HL-60 (cell line): Measurements from ENCODE around the gene PHTF1.

ENCODE experiments used
- DNase-seq, 2 experiments: peaks; one replicate each; pipeline ENCODE4 v3.0.0-alpha.2; 2010 to 2020; ENCODE audit warnings: low read depth in 1 of 2, low spot score in 1 of 2
- H3K27ac ChIP-seq: fragments of 250-450 bp; sonication (Bioruptor Pico); replicated peaks from 2 replicates; pipeline ENCODE4 v1.5.1; 2020; ENCODE audit warnings: mild to moderate bottlenecking, moderate library complexity
- H3K27me3 ChIP-seq: fragments of 250-450 bp; sonication (Bioruptor Pico); 2 replicates; pipeline ENCODE4 v1.5.1; 2021; ENCODE audit warnings: mild to moderate bottlenecking, moderate library complexity; ENCODE audit not compliant: insufficient read depth, poor library complexity, severe bottlenecking
- H3K4me3 ChIP-seq: replicated peaks from 2 replicates; pipeline ENCODE4 v1.5.1; 2011; ENCODE audit warnings: mild to moderate bottlenecking, control low read depth, low read length; ENCODE audit not compliant: insufficient read depth
- GABPA ChIP-seq: IDR thresholded peaks from 2 replicates; pipeline ENCODE4 v1.6.1; 2012; ENCODE audit warnings: low read depth
- POLR2AphosphoS5 ChIP-seq: IDR thresholded peaks from 2 replicates; pipeline ENCODE4 v1.6.1; 2012; ENCODE audit warnings: low read depth
- SPI1 ChIP-seq: IDR thresholded peaks from 2 replicates; pipeline ENCODE4 v1.6.1; 2012; ENCODE audit warnings: low read depth, mild to moderate bottlenecking, borderline replicate concordance
- TF ChIP-seq, protein P1 (sequence below): IDR thresholded peaks from 2 replicates; pipeline ENCODE4 v1.6.1; 2012; ENCODE audit warnings: low read depth; ENCODE audit not compliant: insufficient replicate concordance
- TF ChIP-seq, protein P2 (sequence below): IDR thresholded peaks from one replicate; pipeline ENCODE4 v1.5.1; 2011; ENCODE audit warnings: low read length, control low read depth, inconsistent platforms; ENCODE audit not compliant: insufficient read depth

PHTF1 gene

DNA sequence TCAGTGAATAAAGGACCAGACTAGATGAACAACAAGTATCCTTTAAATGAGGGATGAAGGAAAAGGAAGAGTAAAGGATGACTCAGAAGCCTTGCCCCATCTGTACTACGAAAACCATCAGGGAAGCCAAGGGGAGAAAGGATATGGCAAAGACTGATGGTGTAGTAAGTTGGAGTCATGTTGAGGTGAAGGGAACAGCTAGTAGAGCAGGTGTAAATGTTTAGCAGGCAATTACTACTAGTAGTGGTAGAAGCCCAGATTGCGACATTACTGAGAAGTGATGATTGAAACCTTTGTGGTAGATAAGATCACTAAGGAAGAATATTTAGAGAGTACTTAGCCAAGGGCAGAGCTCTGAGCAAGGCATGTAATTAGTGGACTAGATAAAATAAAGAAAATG lies 84.0 kb downstream of the PHTF1 start:
- no peak for DNase-seq
- Histone ChIP-seq H3K4me3 (no peak overlapping the region), H3K27me3 (no peaks in the 10 kb centered on the region)

DNA sequence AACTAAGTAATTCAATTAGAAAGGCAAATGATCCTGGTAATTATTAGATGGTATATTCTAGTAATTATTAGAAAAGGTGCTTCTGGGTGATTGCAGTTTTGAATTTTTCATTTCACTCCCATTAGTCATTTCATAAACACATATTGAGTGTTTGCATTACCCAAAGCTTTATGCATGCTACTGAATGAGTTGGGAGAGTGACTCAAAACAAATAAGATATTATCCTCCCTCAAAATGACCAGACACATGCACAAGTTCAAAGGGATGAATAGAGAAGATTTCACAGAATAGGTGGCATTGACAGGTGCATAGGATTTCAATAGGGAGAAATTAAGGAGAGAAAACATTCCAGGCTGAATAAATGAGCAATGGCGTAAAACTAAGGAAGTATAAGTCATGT lies 84.7 kb downstream of the PHTF1 start:
- H3K27me3 ChIP-seq = no peaks in the 10 kb centered on the region
- no peak overlapping the region for H3K27ac ChIP-seq
- no peak for DNase-seq
- no peak overlapping the region for H3K4me3 ChIP-seq
- TF ChIP-seq POLR2AphosphoS5 (no peak), GABPA (no peak), SPI1 (no peak)
- TF ChIP-seq, protein P1, sequence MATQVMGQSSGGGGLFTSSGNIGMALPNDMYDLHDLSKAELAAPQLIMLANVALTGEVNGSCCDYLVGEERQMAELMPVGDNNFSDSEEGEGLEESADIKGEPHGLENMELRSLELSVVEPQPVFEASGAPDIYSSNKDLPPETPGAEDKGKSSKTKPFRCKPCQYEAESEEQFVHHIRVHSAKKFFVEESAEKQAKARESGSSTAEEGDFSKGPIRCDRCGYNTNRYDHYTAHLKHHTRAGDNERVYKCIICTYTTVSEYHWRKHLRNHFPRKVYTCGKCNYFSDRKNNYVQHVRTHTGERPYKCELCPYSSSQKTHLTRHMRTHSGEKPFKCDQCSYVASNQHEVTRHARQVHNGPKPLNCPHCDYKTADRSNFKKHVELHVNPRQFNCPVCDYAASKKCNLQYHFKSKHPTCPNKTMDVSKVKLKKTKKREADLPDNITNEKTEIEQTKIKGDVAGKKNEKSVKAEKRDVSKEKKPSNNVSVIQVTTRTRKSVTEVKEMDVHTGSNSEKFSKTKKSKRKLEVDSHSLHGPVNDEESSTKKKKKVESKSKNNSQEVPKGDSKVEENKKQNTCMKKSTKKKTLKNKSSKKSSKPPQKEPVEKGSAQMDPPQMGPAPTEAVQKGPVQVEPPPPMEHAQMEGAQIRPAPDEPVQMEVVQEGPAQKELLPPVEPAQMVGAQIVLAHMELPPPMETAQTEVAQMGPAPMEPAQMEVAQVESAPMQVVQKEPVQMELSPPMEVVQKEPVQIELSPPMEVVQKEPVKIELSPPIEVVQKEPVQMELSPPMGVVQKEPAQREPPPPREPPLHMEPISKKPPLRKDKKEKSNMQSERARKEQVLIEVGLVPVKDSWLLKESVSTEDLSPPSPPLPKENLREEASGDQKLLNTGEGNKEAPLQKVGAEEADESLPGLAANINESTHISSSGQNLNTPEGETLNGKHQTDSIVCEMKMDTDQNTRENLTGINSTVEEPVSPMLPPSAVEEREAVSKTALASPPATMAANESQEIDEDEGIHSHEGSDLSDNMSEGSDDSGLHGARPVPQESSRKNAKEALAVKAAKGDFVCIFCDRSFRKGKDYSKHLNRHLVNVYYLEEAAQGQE = no peak
- TF ChIP-seq, protein P2, sequence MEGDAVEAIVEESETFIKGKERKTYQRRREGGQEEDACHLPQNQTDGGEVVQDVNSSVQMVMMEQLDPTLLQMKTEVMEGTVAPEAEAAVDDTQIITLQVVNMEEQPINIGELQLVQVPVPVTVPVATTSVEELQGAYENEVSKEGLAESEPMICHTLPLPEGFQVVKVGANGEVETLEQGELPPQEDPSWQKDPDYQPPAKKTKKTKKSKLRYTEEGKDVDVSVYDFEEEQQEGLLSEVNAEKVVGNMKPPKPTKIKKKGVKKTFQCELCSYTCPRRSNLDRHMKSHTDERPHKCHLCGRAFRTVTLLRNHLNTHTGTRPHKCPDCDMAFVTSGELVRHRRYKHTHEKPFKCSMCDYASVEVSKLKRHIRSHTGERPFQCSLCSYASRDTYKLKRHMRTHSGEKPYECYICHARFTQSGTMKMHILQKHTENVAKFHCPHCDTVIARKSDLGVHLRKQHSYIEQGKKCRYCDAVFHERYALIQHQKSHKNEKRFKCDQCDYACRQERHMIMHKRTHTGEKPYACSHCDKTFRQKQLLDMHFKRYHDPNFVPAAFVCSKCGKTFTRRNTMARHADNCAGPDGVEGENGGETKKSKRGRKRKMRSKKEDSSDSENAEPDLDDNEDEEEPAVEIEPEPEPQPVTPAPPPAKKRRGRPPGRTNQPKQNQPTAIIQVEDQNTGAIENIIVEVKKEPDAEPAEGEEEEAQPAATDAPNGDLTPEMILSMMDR = no peak

More for the DNA sequence above, 84.0 kb downstream of the PHTF1 start:
- H3K27ac ChIP-seq = no peak overlapping the region
- TF ChIP-seq GABPA (no peak), POLR2AphosphoS5 (no peak), SPI1 (no peak)
- TF ChIP-seq, protein P2 = no peak

DNA sequence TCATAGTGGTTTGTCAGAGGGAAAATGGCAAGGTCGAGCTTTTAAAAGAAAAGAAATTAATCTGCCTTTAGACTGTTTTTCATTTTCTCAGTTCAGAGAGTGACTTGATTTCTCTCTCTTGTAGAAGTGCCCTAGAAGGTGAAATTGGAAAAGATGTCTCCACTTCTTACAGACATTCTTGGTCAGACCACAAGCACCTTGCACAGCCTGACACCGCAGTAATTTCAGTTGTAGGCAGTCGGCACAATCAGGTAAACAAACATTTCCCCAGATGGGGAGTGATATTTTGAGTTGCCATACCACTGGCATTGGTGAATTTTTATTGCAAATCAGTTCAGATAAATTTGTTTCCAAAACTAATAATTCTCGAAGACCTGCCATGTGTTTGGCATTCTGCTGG lies 86.8 kb downstream of the PHTF1 start:
- no peak for DNase-seq
- Histone ChIP-seq H3K27me3 (no peaks in the 10 kb centered on the region), H3K27ac (no peak overlapping the region), H3K4me3 (no peak overlapping the region)
- TF ChIP-seq, protein P2 = no peak
- no peak for TF ChIP-seq GABPA
- no peak for TF ChIP-seq SPI1
- TF ChIP-seq, protein P1 = no peak
- no peak for TF ChIP-seq POLR2AphosphoS5

DNA sequence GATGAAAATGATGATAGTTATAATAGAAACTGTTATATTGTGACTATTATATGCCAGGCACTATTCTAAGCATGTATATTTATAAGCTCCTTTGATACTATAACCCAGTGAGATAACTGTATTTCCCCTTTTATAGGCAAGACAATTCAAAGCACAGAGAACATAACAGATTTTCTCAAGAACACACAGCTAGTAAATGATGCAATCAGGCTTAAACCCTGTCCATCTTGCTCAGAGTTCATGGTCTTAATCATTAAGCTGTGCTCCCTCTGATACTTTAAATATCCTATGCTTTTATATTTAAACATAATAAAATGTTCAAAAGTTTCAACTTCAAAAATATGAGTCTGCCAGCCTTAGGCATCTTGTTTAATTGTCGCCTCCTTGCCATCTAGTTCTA lies 88.6 kb downstream of the PHTF1 start:
- TF ChIP-seq GABPA (no peak), SPI1 (no peak), POLR2AphosphoS5 (no peak)
- TF ChIP-seq, protein P1 = no peak
- TF ChIP-seq, protein P2 = no peak

More for the DNA sequence above, 88.6 kb downstream of the PHTF1 start:
- no peak for DNase-seq
- Histone ChIP-seq H3K4me3 (no peak overlapping the region), H3K27ac (no peak overlapping the region), H3K27me3 (no peaks in the 10 kb centered on the region)
